Measurements from ENCODE around the gene PBOV1. TPM values are rescaled to one million over a fixed set of nuclear protein-coding genes. Genes with fewer than 3 reads are reported as not detected.

The PBOV1 gene
- total and polyA plus RNA-seq, 3 donors from 2014 or later = not detected

GRCh38 chr6:138225953-138226352 is 7.7 kb upstream of the PBOV1 start:
- H3K36me3 ChIP-seq (ENCODE audit: low read depth, missing control alignments) = no peaks in the 10 kb centered on the region
- H3K27ac ChIP-seq = no peak overlapping the region
- no peak for DNase-seq
- intact Hi-C loops (cut with DNase I; ENCODE audit: low total_unique reads) = no loop called here
- no peaks in the 10 kb centered on the region for H3K9me3 ChIP-seq
- no peak overlapping the region for H3K4me3 ChIP-seq
- H3K27me3 ChIP-seq = no peaks in the 10 kb centered on the region
- TF ChIP-seq CTCF (IDR thresholded peaks at IDR 0.05) (no peak), POLR2A (IDR thresholded peaks at IDR 0.05) (no peak)
- 56 to 59% methylated on average over 4 of the region's 4 CpGs for WGBS, 2 donors
- H3K4me1 ChIP-seq = no peaks in the 10 kb centered on the region

- no peak overlapping the region for H3K4me3 ChIP-seq
- no peak for TF ChIP-seq POLR2A (IDR thresholded peaks at IDR 0.05)
- no peak for TF ChIP-seq CTCF (IDR thresholded peaks at IDR 0.05)
Measured at GRCh38 chr6:138222901-138223546, 4.7 kb upstream of the PBOV1 start.

GRCh38 chr6:138219901-138220300 is 1.6 kb upstream of the PBOV1 start:
- H3K9me3 ChIP-seq = no peaks in the 10 kb centered on the region
- no peak overlapping the region for H3K27ac ChIP-seq
- no peaks in the 10 kb centered on the region for H3K27me3 ChIP-seq
- intact Hi-C loops (cut with DNase I; ENCODE audit: low total_unique reads) = no loop called here
- H3K4me3 ChIP-seq = no peak overlapping the region
- no peak for DNase-seq
- WGBS, 2 donors = 96% methylated on average over 4 of the region's 4 CpGs
- TF ChIP-seq CTCF (IDR thresholded peaks at IDR 0.05) (no peak), POLR2A (IDR thresholded peaks at IDR 0.05) (no peak)
- H3K36me3 ChIP-seq (ENCODE audit: low read depth, missing control alignments) = no peaks in the 10 kb centered on the region
- H3K4me1 ChIP-seq = no peaks in the 10 kb centered on the region

More at GRCh38 chr6:138222901-138223546, 4.7 kb upstream of the PBOV1 start:
- 79 to 86% methylated on average over 4 of the region's 4 CpGs for WGBS, 2 donors
- Histone ChIP-seq H3K36me3 (ENCODE audit: low read depth, missing control alignments) (no peaks in the 10 kb centered on the region), H3K27ac (no peak overlapping the region), H3K9me3 (no peaks in the 10 kb centered on the region), H3K27me3 (no peaks in the 10 kb centered on the region), H3K4me1 (no peaks in the 10 kb centered on the region)
- DNase-seq = no peak
- intact Hi-C loops (cut with DNase I; ENCODE audit: low total_unique reads) = no loop called here

- Histone ChIP-seq H3K36me3 (ENCODE audit: low read depth, missing control alignments) (no peaks in the 10 kb centered on the region), H3K4me1 (no peaks in the 10 kb centered on the region), H3K4me3 (no peak overlapping the region), H3K27me3 (no peaks in the 10 kb centered on the region), H3K27ac (no peak overlapping the region), H3K9me3 (no peaks in the 10 kb centered on the region)
- no peak for DNase-seq
- intact Hi-C loops (cut with DNase I; ENCODE audit: low total_unique reads) = no loop called here
- 91 to 92% methylated on average over 3 of the region's 3 CpGs for WGBS, 2 donors
- TF ChIP-seq POLR2A (IDR thresholded peaks at IDR 0.05) = no peak
- TF ChIP-seq CTCF (IDR thresholded peaks at IDR 0.05) = no peak
Measured at GRCh38 chr6:138219398-138219797, 1.1 kb upstream of the PBOV1 start.
